ENCODE measurements around the gene ZNF646. TPM values are rescaled to one million over a fixed set of nuclear protein-coding genes. Genes with fewer than 3 reads are reported as not detected.

The ZNF646 gene, protein sequence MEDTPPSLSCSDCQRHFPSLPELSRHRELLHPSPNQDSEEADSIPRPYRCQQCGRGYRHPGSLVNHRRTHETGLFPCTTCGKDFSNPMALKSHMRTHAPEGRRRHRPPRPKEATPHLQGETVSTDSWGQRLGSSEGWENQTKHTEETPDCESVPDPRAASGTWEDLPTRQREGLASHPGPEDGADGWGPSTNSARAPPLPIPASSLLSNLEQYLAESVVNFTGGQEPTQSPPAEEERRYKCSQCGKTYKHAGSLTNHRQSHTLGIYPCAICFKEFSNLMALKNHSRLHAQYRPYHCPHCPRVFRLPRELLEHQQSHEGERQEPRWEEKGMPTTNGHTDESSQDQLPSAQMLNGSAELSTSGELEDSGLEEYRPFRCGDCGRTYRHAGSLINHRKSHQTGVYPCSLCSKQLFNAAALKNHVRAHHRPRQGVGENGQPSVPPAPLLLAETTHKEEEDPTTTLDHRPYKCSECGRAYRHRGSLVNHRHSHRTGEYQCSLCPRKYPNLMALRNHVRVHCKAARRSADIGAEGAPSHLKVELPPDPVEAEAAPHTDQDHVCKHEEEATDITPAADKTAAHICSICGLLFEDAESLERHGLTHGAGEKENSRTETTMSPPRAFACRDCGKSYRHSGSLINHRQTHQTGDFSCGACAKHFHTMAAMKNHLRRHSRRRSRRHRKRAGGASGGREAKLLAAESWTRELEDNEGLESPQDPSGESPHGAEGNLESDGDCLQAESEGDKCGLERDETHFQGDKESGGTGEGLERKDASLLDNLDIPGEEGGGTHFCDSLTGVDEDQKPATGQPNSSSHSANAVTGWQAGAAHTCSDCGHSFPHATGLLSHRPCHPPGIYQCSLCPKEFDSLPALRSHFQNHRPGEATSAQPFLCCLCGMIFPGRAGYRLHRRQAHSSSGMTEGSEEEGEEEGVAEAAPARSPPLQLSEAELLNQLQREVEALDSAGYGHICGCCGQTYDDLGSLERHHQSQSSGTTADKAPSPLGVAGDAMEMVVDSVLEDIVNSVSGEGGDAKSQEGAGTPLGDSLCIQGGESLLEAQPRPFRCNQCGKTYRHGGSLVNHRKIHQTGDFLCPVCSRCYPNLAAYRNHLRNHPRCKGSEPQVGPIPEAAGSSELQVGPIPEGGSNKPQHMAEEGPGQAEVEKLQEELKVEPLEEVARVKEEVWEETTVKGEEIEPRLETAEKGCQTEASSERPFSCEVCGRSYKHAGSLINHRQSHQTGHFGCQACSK (N-terminal part only)
- total RNA-seq (2021; fragmentation: NEBNext Ultra II Directional; extraction: Animal tissue kit (Norgen Biotek cat#: 25700)), result 10 to 100 TPM; 13.0 to 16.3 (median 14.7) TPM
- long read RNA-seq, full-length matches to known transcripts, result 1 of 1 reads
- long read RNA-seq, partial matches to known transcripts, result 0 of 1 reads
- long read RNA-seq, other reads (novel, unspliced or antisense), result 0 of 1 reads

DNA sequence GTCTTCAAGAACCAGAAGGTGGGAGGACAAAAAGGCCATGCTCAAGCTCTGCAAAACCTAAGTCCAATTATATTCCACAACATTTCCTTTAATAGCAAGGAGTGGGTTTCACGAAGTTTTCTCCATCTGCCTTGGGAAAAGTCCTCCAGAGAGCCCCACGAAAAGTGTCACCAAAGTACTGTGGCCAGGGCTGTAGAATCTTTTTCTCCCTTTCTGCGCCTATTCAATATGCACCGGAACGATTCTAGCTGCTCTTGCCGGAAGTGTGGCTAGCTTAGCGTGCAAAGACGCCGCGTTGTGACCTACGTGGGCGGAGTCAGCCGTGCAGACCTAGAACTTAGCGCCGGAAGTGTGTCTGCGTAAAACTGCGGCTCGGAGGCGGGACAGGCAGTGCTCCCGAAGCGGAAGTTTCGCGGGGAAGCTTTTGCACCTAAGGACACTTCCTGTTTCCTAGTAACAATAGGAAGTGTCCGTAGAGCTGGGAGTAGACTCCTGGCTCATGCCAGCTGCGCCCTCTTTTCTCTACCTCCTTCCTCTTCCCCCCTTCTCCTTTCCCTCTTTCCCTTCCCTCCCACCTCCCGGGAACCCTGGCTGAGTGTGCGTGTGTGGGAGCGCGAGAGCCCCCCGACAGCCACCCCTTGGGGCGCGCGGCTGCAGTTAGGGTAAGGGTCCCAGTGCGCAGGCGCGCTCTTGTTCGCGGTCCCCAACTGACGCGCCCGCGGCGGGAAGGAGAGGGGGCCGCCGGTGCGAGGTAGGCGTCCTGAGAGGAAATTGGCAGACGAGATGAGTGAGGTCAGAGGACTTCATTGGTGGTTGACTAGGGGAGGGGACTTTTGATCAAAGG lies at the start of gene ZNF646, which contains the start of gene ZNF668:
ZNF646 (plus strand) TSS at position 453 of the 844 bp plus-strand sequence. CDS start 1,903 bp downstream, outside the sequence.
ZNF668 (minus strand) TSS at position 271 of the 844 bp plus-strand sequence. CDS start 9,781 bp downstream, outside the sequence.
- no peaks in the 10 kb centered on the region for H3K27me3 Mint-ChIP-seq (ENCODE audit: insufficient read depth)

DNA sequence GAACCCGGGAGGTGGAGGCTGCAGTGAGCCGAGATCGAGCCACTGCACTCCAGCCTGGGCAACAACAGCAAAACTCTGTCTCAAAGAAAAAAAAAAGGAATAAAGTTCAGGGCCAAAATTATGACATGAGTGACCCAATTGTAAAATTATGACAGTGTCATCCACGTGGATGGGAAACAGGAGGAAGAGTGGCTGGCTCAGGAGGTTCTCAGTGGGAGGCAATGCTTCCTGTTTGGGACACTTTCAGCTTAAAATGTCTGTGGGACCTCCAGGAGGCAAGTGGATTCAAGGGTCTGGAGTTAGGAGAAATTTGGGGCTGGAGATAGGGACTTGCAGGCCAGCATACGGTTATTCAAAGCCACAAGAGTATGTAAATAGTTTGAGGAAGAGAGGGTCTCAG lies 48.9 kb upstream of the ZNF646 start:
- Mint-ChIP-seq H3K36me3 (ENCODE audit: low read depth) (no peaks in the 10 kb centered on the region), H3K27ac (peak overlapping the region; percentile 8; the same call in 1 of the 2 replicates), H3K9me3 (no peaks in the 10 kb centered on the region), H3K4me1 (ENCODE audit: low read depth) (peaks cover 8% of the 10 kb centered on the region; the same call in 1 of the 2 replicates), H3K27me3 (ENCODE audit: insufficient read depth) (peaks cover 2% of the 10 kb centered on the region; the same call in 1 of the 2 replicates), H3K4me3 (no peak overlapping the region)
- no peak for DNase-seq
- TF ChIP-seq, protein P1, sequence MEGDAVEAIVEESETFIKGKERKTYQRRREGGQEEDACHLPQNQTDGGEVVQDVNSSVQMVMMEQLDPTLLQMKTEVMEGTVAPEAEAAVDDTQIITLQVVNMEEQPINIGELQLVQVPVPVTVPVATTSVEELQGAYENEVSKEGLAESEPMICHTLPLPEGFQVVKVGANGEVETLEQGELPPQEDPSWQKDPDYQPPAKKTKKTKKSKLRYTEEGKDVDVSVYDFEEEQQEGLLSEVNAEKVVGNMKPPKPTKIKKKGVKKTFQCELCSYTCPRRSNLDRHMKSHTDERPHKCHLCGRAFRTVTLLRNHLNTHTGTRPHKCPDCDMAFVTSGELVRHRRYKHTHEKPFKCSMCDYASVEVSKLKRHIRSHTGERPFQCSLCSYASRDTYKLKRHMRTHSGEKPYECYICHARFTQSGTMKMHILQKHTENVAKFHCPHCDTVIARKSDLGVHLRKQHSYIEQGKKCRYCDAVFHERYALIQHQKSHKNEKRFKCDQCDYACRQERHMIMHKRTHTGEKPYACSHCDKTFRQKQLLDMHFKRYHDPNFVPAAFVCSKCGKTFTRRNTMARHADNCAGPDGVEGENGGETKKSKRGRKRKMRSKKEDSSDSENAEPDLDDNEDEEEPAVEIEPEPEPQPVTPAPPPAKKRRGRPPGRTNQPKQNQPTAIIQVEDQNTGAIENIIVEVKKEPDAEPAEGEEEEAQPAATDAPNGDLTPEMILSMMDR (IDR thresholded peaks at IDR 0.05), result no peak

More for the DNA sequence above, at the start of gene ZNF646, which contains the start of gene ZNF668:
- peak within 1 kb of the TSS; percentile 97 for H3K27ac Mint-ChIP-seq
- no peaks in the 10 kb centered on the region for H3K9me3 Mint-ChIP-seq
- H3K4me3 Mint-ChIP-seq, result peak within 1 kb of the TSS; percentile 99
- TF ChIP-seq, protein P1 (IDR thresholded peaks at IDR 0.05), result no peak
- peaks cover 17% of the 10 kb centered on the region for H3K36me3 Mint-ChIP-seq (ENCODE audit: low read depth)
- DNase-seq, result peak; percentile 99
- H3K4me1 Mint-ChIP-seq (ENCODE audit: low read depth), result peaks cover 33% of the 10 kb centered on the region

DNA sequence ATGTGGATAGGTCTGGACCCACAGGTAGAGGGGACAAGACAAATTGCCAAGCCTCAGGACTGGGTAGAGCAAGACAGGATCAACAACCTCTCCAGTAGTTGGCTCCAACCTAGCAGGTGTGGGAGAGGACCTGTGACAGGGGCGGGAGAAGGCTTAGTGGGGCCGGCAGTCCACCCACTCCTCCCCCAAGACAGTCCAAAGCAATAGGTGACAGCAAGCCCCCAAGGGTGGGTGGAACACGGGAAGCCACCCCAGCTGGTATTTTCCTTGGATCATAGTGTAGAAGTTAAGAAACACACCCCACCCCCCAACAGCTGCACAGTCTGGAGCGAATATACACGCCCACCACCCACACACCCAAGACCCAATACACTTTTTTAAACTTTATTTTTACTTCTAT lies 45.0 kb upstream of the ZNF646 start:
- peaks cover 25% of the 10 kb centered on the region for H3K4me1 Mint-ChIP-seq (ENCODE audit: low read depth)
- DNase-seq, result no peak
- H3K4me3 Mint-ChIP-seq, result no peak overlapping the region
- H3K36me3 Mint-ChIP-seq (ENCODE audit: low read depth), result peaks cover 3% of the 10 kb centered on the region; the same call in 1 of the 2 replicates
- no peak overlapping the region for H3K27ac Mint-ChIP-seq
- peaks cover 2% of the 10 kb centered on the region; the same call in 1 of the 2 replicates for H3K27me3 Mint-ChIP-seq (ENCODE audit: insufficient read depth)
- TF ChIP-seq, protein P1 (IDR thresholded peaks at IDR 0.05), result no peak
- no peaks in the 10 kb centered on the region for H3K9me3 Mint-ChIP-seq

DNA sequence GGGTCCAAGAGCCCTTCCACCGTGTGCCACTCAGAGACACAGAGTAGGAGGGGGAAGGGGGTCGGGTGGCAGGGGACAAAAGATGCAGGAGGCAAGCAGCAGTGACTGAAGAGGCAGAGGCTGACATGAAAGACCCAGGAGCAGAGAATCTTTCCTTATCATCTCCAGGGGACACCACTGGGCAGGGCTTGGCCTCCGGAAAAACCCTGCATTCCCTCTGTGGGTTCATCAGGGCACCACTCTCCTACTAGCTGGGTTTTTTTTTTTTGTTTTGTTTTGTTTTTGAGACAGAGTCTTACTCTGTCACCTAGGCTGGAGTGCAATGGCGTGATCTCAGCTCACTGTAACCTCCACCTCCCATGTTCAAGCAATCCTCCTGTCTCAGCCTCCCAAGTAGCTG lies 42.9 kb upstream of the ZNF646 start:
- DNase-seq, result no peak
- no peak overlapping the region for H3K4me3 Mint-ChIP-seq
- TF ChIP-seq, protein P1 (IDR thresholded peaks at IDR 0.05), result no peak
- H3K27ac Mint-ChIP-seq, result no peak overlapping the region
- no peaks in the 10 kb centered on the region for H3K27me3 Mint-ChIP-seq (ENCODE audit: insufficient read depth)
- H3K4me1 Mint-ChIP-seq (ENCODE audit: low read depth), result peaks cover 24% of the 10 kb centered on the region
- peaks cover 10% of the 10 kb centered on the region; the same call in 1 of the 2 replicates for H3K36me3 Mint-ChIP-seq (ENCODE audit: low read depth)
- no peaks in the 10 kb centered on the region for H3K9me3 Mint-ChIP-seq

All from HFFc6 (cell line).